ENCODE measurements around the gene NEBL.

Gene NEBL

DNA sequence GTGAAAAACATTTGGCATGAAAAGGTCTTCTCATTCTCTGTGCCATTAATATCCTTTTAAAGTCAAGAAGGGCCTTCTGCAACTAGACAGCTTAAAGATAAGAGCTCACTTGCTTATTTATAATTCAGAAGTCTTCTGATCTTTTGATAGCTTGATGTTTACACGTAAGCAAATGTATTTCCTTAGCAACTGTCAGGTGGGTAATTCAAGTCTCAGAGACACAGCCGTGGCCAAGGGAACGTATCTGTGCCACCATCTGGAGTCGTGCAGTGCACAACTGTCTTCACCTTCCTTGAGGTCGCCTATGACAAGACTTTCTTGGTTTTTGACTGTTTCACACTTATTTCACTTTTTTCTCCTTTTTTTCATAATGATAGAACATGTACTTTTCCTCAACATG lies 4.0 kb upstream of the NEBL start:
- no peak for DNase-seq (ENCODE audit: low read depth)

DNA sequence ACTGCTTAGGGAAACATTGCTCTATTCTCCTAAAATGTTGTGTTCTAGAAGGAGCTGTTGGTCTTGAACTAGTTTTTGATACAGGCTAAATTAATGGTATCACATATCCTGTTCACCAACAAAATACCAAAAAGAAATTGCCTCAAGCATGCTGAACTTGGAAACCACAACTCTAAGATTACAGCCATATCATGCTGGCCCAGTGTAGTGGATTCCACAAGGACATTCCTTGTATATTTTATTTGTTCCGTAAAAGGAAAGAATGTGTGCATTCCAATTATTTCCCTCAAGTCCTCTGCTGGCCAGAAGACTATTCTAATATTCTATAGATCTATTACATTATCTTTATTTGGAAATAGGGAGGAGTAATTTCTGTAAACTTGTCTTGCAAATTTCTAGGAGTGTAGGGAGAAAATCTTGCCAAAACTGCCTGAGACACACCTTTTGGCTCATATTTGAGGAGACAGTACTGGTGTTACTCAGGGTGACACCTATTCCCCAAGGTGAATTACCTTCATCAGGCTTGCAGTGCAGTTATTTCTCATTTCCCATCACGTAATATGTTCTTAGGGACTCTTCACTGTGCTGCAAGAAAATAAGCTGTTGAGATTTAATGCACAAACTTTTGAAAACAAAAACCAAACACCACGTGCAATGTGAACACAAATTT lies 1.9 kb upstream of the NEBL start:
- DNase-seq (ENCODE audit: low read depth) = no peak

DNA sequence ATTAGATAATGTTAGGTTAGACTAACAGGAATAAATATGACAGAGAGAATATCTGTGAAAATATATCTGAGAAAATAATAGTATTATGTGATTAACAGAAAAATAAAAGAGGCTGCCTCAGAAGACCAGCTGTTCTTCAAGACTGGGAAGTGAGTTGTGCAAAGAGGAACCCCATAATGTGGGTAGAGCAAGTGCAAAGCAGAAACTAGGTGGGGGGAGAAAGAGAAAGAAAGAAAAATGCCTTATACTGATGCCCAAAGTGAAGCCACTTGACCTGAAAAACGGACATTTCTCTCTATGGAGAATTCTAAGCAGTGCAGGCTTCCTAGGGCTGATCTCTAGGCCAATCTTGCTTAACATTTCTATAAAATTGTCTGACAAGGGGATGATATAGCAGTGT lies 3.8 kb downstream of the NEBL start:
- no peak for DNase-seq (ENCODE audit: low read depth)

DNA sequence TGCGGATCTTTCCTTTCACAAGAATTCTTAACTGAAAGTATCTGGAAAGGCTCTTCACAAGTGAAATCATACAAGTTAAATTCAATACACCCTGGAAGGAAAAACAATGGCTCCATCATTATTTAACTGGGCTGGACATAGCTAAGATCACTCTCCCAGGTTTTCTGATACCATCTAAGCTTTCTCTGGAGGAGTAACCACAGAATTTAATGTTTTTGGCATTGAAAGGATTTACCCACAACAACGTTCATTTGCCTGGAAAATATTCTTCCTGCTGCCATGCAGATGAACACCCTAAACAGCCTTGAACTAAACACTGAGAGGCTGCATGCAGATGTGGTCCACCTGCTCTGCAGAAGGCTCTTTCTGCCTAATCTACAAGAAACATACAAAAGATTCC lies 4.3 kb downstream of the NEBL start:
- no peak for DNase-seq (ENCODE audit: low read depth)

DNA sequence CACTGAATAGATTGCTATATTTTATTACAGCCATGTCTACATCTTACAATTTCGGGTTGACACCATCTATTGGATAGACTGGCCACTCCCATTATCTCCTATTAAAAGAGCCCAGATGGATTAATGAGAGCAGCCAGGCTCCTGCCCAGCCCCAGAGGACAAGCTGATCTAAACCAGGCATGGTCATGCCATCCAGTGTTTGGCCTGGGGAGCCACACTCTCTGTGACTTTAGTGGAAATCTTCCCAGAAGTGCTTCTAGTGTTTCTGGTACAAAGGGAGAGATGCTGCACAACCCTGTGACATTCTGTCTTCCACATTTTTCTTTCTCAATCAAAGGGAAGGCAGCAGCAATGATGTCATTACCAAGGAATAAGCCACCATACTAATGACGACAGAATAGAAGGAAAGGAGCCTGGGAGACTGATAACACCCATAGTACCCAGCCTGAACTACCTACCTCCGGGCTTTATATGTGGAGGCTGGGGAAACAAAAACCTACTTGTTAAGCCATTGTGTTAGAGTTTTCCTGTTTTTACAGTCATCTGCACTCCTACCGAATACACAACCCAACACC lies 5.0 kb downstream of the NEBL start:
- DNase-seq (ENCODE audit: low read depth) = no peak

DNA sequence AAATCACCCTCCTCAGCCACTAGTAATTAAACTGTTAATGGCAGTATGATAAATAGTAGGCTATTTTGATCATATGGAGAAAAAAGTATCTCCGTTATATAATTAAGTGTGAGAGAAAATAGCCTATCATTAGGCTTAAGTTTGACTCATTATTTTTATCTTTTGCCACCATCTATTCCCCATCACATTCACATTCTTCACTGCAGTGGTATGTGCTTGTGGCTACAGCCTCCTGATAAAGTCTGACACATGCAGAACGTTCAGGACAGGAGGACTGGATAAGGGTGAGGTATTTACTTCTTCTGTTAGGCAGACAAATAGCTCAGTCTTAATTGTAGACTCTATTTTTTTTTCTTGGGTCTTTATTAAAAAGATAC lies 5.8 kb downstream of the NEBL start:
- DNase-seq (ENCODE audit: low read depth) = no peak

DNA sequence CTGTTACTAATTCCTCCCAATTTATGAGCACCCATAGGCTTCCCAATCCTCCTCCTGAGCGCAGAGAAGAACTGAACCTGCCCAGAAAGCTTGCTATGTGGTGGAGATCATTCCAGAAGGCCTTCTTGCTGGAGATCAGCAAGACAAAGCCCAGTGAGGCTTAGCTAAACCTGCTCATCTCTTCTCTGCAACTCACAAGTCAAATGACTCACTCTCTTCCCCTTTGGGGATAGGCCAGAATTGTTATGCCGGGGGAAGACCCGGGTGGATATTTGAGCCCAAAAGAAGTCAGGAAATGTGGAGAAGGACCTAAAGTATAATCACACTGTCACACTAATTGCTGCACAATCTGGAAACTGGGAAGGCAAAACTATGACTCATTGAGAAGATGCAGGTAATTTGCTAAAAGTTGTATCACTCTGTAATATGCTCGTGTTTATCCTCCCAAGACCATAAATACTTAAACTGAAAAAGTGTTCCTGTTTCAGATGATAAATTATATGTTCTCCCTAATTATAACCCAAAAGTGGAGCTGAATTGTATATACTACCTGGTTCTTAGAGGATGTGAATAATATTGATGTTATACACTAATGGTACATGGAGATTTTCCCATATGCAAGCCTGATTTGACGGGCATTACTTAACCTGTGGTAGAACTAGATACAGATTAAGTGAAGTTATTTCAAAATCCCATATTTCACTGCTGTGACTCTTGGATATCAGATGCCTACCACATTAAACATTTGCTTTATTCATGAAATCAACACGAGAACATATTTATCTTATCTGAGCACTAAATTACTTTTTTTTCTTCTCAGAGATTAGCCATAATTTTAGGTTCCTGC lies 6.4 kb downstream of the NEBL start:
- DNase-seq (ENCODE audit: low read depth) = no peak

DNA sequence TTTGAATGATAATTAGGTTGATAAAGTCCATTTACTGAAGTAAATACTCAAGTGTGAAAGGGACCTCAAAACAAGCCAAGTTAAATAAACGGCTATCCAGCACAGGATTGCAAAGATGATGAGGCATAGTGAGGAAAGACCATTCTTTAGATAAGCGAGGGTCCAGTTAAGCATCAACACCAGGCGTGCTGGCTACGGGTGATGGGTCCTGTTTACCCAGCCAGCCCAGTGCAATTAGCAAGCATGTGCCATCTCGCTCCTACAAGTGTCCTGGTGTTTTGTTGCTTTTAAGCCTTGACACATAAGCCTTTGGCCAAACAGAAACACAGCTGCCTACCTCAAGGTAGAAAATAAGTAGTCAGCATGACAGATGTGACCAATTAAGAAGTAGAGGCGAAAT lies 7.1 kb downstream of the NEBL start:
- DNase-seq (ENCODE audit: low read depth) = no peak

DNA sequence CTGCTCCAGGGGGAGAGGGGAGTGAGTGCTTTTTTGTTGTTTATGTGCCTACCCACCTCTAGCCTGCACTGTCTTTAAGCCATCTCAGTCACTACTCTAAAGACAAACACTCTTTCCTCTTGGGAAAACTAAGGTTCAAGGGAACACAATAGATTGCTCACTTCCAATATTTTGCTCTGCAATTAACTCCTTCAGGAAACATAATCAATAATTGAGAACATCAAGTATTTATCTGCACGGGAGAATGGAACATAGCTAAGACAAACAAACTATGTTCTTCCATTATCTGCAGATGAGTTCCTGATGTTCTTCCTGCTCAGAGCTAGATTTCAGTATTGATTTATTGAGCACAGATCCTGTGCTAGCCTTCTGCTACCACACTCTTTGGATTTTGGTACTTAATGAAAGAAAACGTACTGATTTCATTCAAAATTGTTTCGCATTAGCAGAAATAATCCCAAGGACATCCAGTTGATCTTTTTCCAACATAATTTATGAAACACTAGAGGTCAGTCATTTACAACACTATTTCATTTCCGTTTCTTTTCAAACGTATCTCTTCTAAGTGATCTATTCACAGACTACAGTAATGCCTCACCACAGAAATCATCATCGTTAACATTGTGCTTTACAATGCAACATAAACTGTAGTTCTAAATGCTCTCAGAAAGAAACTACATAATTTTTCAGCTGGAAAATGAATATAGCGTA lies 8.3 kb downstream of the NEBL start:
- no peak for DNase-seq (ENCODE audit: low read depth)

DNA sequence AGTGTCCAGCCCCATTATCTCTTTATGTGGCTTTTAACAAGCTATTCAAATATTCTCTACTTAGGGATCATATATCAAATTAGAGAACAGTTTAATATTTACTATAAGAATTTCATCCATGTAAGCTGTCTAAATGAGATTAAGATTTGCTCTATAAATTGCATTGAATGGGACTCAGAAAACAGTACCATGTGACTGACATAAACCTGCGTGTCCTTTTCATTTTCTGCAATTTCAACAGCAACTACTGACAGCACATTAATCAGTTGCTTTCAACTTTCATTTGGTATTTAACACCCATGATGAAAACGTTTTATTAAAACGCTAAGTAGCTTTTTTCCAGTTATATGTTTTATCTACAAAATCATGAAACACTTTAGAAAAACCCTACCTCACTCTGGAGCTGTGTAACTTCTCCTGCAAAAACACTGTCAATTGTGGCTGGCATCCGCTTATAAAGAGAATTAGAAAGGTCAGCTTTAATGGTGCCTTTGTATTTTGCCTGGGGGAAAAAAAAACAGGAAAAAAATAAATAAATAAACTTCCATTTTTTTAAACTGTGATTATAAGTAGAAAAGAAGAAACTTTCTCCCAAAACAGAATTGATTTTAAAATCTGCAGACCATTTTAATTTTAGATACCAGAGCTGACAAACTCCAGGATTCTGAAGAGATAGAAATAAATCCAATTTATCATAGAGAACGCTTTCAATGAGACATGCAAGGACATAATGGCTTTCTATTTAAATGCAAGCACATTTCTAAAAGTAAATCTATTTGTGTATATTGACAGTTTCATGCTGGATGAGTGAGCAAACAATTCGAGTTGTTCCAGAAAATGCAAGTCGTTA lies 9.2 kb downstream of the NEBL start:
- DNase-seq (ENCODE audit: low read depth) = no peak

DNA sequence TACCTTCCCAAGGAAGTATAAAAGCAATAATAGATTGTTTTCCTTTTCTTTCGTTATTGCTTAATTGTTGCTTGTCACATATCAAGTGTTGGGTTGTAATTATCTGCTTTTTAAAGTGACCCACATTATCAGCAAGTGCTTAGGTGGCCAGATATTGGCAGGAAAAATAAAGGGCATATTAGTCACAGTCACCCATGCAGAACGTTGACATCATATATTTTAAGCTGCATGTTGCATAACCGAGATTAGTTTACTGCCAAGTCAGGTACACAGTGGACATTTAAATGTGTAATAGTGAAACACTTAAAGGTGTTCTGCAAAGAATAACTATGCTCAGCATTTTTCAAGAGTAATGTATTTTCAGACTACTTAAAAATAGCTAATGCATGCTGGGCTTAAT lies 11.4 kb downstream of the NEBL start:
- no peak for DNase-seq (ENCODE audit: low read depth)

DNA sequence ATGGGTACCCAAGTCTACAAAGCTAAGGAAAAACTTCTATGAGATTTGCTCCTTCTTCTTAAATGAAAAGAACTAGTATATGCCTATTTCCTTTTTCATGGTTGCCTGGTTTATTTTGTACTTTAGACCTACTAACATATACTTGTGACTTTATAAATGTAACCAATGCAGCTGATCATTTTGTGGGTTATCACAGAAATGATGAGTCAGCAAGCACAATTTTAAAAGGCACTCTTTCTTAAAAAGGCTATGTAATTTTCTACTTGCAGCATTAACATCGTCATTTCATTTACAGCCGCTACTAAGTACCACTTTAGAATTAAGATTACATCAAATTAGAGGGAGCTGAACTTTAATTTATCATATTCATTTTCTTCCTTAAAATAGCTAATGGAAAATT lies 13.6 kb downstream of the NEBL start:
- DNase-seq (ENCODE audit: low read depth) = no peak

DNA sequence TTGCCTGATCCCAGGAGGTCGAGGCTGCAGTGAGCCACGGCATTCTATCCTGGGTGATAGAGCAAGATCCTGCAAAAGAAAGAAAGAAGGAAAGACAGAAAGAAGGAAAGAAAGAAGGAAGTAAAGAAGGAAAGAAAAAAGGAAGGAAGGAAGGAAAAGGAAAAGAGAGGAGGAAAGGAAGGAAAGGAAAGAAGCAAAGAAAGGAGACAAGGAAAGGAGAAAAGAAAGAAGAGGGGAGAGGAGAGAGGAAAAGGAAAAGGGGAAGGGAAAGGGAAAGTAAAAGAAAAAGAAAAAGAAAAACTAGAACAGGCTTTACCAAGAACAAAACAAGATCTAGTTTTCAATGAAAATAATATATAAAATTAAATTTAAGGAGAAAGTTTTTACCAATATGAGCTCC lies 15.0 kb downstream of the NEBL start:
- DNase-seq (ENCODE audit: low read depth) = no peak

DNA sequence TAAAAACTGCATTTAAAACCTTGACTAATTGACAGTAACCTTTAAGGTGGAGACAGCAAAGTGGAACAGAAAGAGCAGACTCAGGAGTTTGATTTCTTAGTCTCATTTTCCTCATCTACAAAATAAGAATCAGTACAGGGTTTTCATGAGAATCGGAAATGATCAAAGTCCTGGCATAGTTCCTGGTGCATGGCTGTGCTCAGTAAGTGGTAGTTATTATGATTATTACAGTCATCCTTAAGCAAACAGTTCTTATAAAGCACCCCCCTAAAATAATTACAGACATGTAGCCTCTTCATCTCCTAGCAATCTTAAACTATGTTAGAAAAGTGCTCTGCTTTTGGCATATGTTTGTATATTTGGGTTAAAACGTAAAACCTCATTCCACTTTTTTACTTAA lies 18.0 kb downstream of the NEBL start:
- no peak for DNase-seq (ENCODE audit: low read depth)

DNA sequence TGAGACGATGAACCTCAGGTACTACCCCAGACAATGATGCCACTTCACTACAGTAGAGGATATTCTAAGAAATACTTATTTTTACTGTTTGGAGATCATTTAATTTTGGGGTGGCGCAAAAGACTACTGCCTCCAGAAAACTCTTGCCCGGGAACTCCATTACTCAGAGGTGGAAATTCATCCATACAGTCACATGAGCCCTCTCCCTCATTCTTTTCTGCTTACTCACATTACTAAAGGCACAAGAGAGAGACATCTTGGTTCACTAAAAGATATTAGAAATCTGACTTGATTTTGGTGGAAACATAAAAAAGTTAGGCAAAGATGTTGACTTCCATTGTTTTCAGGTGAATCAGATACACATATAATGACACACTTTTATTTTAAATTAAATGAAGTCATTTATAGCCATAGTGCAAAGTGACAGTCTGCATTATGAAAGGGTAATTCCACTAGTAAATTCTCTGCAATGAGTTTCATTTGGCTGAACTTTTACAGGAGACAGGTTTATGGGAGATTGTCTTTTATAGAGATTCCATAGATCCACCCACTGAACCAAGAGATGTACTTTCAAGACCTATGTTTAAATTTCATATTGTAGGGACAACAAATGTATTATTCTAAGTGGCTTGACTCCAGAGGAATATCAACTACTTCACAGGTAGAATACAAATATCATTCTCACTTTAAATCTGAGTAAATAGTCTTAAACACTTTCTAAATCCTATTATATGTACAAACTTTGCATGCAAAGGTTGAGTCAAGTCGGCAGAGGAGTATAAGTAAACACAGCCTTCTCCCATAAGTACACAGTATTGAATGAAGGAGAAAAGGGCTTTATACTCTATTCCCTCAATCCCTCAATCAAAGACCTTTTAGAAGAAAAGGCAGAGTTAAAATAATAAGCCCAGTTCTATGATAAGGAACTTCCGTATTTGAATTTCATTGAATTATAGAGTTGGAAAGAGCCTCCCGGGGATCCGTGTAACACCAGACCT lies 18.8 kb downstream of the NEBL start:
- DNase-seq (ENCODE audit: low read depth) = no peak

DNA sequence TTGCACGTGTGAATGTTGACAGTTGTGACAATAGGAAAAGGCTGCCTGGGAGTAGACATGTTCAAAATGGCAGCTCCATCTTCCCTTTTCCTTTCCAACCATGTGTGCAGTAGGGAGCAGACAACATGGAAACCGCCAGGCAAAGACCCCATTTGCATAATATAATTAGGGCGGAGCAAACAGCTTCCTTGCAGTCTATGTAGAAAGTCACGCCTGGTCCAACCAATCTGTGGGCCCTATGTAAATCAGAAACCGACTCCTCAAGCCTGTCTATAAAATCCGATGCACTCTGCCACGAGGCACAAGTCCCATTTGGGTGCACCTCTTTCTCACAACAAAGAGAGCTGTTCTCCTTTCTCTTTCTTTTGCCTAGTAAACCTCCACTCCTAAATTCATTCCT lies 19.6 kb downstream of the NEBL start:
- DNase-seq (ENCODE audit: low read depth) = no peak

DNA sequence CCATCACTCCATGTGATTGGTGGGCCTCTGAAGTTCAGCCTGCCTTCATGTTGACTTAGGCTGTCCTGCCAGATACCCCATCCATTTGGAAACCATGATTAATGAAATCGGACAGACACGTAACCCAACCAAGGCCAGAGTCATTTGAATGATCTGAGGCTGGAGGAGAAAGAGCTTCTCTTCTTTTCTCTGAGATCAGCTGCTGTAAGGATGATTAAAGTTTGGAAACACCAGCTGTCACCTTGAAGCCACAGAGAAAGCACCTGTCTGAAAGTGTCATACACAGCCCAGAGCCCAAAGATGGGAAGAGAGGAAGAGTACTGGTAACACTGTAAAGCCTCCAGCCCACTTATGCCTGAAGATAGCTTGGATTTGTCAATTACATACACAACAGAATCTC lies 22.9 kb downstream of the NEBL start:
- no peak for DNase-seq (ENCODE audit: low read depth)

DNA sequence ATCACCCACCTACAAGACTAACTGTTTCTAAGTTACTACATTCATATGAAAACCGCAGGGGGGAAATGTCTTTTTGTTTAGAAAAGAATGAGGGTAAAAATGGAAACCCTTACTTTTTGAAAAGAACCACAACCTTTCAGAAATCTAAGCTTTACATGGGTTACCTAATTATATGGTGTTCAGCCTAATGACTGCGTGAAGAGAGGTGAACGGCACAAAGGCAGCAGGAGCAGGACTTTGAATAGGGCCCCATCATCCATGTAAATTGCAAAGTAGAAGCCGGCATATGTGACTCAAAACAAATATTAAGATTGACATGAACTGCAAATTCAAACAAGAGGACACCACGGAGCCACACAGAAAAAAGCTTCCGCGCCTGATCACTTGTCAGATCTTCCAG lies 25.1 kb downstream of the NEBL start:
- DNase-seq (ENCODE audit: low read depth) = no peak

DNA sequence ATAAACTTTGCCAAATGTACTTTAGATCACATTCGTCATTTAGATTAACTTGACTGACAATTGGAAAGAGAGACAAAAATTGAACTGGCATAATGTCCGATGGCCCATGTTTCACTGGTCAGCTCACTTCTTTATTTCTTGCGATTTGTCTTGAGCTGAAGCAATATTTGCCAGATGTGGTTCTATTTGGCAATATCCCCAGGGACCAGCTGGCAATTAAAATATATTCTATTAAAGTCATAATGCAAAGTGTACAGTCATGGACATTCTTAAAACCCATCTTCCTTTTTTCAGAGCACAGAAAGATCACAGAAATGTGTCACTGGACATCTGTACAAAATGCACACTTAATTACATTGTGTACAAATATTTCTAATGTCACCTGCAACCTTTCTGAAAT lies 26.3 kb downstream of the NEBL start:
- no peak for DNase-seq (ENCODE audit: low read depth)

DNA sequence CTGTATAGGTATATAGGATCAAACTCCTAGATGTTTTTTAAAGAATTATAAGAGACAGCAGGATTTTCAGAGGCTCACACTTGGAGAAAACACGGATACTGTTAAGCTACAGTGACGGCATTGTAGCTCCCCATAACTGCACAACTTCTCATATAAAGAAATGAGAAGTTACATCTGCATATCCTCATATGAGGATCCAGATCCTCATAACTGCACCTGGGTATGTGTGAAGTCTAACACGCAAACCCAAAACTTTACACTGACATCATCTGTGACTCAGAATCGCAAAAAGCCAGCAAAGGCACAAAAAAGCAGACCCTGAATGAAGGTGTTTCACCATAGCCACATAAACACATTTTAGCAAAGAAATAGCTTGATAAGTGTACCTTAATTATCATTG lies 34.1 kb downstream of the NEBL start:
- DNase-seq (ENCODE audit: low read depth) = no peak
